Endothelial cell of umbilical vein (primary cell): ENCODE results near the gene TRAPPC12. TPM values are rescaled to one million over a fixed set of nuclear protein-coding genes. Genes with fewer than 3 reads are reported as not detected.

Source experiments
- BruUV-seq: library from RNA; stranded (reverse); fragments of 400-500 nt; replicated peaks from 2 replicates; lab custom pipeline; 2021; lab: Mats Ljungman, UMichigan
- CTCF ChIA-PET: fragments of 300-600, 350-600 bp; sonication (Branson Sonifier 250); formaldehyde crosslinking; loops from one replicate; lab custom pipeline; 2021; ENCODE audit warnings: antibody characterized with exemption, inconsistent platforms; lab: Charles Lee
- POLR2A ChIA-PET: fragments of 300-600, 350-600 bp; sonication (Branson Sonifier 250); formaldehyde crosslinking; loops from one replicate; lab custom pipeline; 2021; ENCODE audit warnings: antibody characterized with exemption, inconsistent platforms; lab: Charles Lee
- DNase-seq: peaks from one replicate; pipeline ENCODE4 v3.0.0-alpha.2; 2011; ENCODE audit warnings: low read depth, low spot score
- FAIRE-seq: peaks from 2 replicates; lab custom pipeline; 2011; peaks lifted over from hg19 to GRCh38; lab: Jason Lieb, UNC
- H2AFZ ChIP-seq: 2 replicates; pipeline ENCODE4 v1.6.0; 2012; ENCODE audit warnings: low read depth, low read length, control low read depth, inconsistent platforms
- H3K27ac ChIP-seq: 2 replicates; pipeline ENCODE4 v1.5.1; 2011; ENCODE audit warnings: low read depth, mild to moderate bottlenecking, control low read depth, low read length, moderate library complexity; ENCODE audit not compliant: insufficient read depth
- H3K27me3 ChIP-seq, 2 experiments: 2 replicates each; pipeline versions ENCODE4 v1.6.0 to v1.6.1; 2011; ENCODE audit warnings: low read length in 2 of 2, mixed read lengths in 1 of 2; ENCODE audit not compliant: control insufficient read depth in 2 of 2, insufficient read depth in 2 of 2
- H3K36me3 ChIP-seq, 2 experiments: 2 replicates in 1 of 2; 3 replicates in 1 of 2; pipeline ENCODE4 v1.5.1; 2011; ENCODE audit warnings: low read length in 2 of 2, mild to moderate bottlenecking in 1 of 2, moderate library complexity in 1 of 2; ENCODE audit not compliant: control insufficient read depth in 2 of 2, insufficient read depth in 2 of 2; ENCODE audit errors: extremely low read depth in 1 of 2
- H3K4me1 ChIP-seq: 3 replicates; pipeline ENCODE4 v1.5.1; 2011; ENCODE audit warnings: mild to moderate bottlenecking, low read length; ENCODE audit not compliant: control insufficient read depth, insufficient read depth; ENCODE audit errors: extremely low read depth
- H3K4me2 ChIP-seq: 2 replicates; pipeline ENCODE4 v1.6.1; 2011; ENCODE audit warnings: low read length, control low read depth, mixed read lengths; ENCODE audit not compliant: insufficient read depth
- H3K4me3 ChIP-seq, 3 experiments: fragments of 200-600 bp in 1 of 3; sonication (generic), shearing (Covaris generic) in 1 of 3; replicated peaks in 1 of 3; 2 replicates each; pipeline ENCODE4 v1.5.1; 2011 to 2016; ENCODE audit warnings: control low read depth in 3 of 3, low read length in 3 of 3, mild to moderate bottlenecking in 2 of 3, inconsistent platforms in 1 of 3, low read depth in 1 of 3, moderate library complexity in 1 of 3; ENCODE audit not compliant: insufficient read depth in 1 of 3
- H3K79me2 ChIP-seq: 2 replicates; pipeline ENCODE4 v1.6.0; 2012; ENCODE audit warnings: low read length, inconsistent platforms; ENCODE audit not compliant: control insufficient read depth, insufficient read depth
- H3K9ac ChIP-seq: replicated peaks from 2 replicates; pipeline ENCODE3; 2011; ENCODE audit warnings: low read length, control low read depth; ENCODE audit not compliant: insufficient read depth; ENCODE audit errors: extremely low read depth
- H3K9me1 ChIP-seq: replicated peaks from 3 replicates; pipeline ENCODE4 v1.6.0; 2011; ENCODE audit warnings: mild to moderate bottlenecking, low read length; ENCODE audit not compliant: control insufficient read depth, insufficient read depth; ENCODE audit errors: extremely low read depth
- H3K9me3 ChIP-seq: replicated peaks from 2 replicates; pipeline ENCODE4 v1.5.1; 2012; ENCODE audit warnings: low read length, inconsistent platforms; ENCODE audit not compliant: control insufficient read depth, insufficient read depth
- H4K20me1 ChIP-seq: replicated peaks from 2 replicates; pipeline ENCODE3; 2011; ENCODE audit warnings: mild to moderate bottlenecking, low read length; ENCODE audit not compliant: control insufficient read depth, insufficient read depth; ENCODE audit errors: extremely low read depth
- EZH2 ChIP-seq: IDR thresholded peaks from 2 replicates; pipeline ENCODE4 v1.6.1; 2012; ENCODE audit warnings: borderline replicate concordance, low read depth, mild to moderate bottlenecking, moderate library complexity, low read length, inconsistent platforms; ENCODE audit not compliant: severe bottlenecking
- FOS ChIP-seq: IDR thresholded peaks from 2 replicates; pipeline ENCODE4 v1.6.1; 2011; ENCODE audit warnings: mild to moderate bottlenecking, low read length, moderate library complexity, borderline replicate concordance; ENCODE audit not compliant: insufficient read depth
- GATA2 ChIP-seq: IDR thresholded peaks from 2 replicates; pipeline ENCODE4 v1.7.0; 2011; ENCODE audit warnings: low read depth, mild to moderate bottlenecking, moderate library complexity, mixed read lengths, low read length; ENCODE audit not compliant: insufficient read length, insufficient read depth
- JUN ChIP-seq: IDR thresholded peaks from 2 replicates; pipeline ENCODE4 v1.6.1; 2011; ENCODE audit warnings: borderline replicate concordance, low read depth; ENCODE audit not compliant: insufficient read length, insufficient read depth
- MYC ChIP-seq: IDR thresholded peaks from one replicate; pipeline ENCODE4 v1.6.1; 2011; ENCODE audit warnings: mild to moderate bottlenecking, low read depth, low read length
- POLR2A ChIP-seq: IDR thresholded peaks from 2 replicates; pipeline ENCODE4 v1.6.1; 2012; ENCODE audit warnings: low read depth, mild to moderate bottlenecking, control low read depth, low read length
- POLR2AphosphoS5 ChIP-seq: IDR thresholded peaks from 2 replicates; pipeline ENCODE4 v1.6.1; 2012; ENCODE audit warnings: low read depth, mild to moderate bottlenecking, control low read depth, low read length, moderate library complexity; ENCODE audit not compliant: insufficient read depth
- dilution Hi-C: fragments of 300-500 bp; cut with MboI; formaldehyde crosslinking; loops from one replicate; pipeline ENCODE4 v1.15.0; 2019; ENCODE audit warnings: low sequenced_read_pairs; ENCODE audit not compliant: extremely low pct_ligation_motif_present
- intact Hi-C: fragments of 100-400 bp; cut with micrococcal nuclease; formaldehyde crosslinking; loops from one replicate; pipeline ENCODE4 v1.10.0; 2022
- polyA plus RNA-seq, 4 experiments: library from polyadenylated mRNA; depleted of rRNA in 3 of 4; stranded (reverse) in 3 of 4; unstranded in 1 of 4; fragments of >200 nt; gene quantifications; 2 replicates each; pipeline versions ENCODE4 v1.2.1 to v1.2.3, GENCODE V29; 2011 to 2012; ENCODE audit warnings: missing spikeins in 1 of 4
- total RNA-seq: library from RNA; stranded (reverse); gene quantifications from 2 replicates; pipeline ENCODE4 v1.2.3, GENCODE V29; 2021
- TF ChIP-seq, protein P1 (sequence below), 2 donors: IDR thresholded peaks; 1 replicate in 1 of 2; 2 replicates in 1 of 2; pipeline ENCODE4 v1.5.1; 2011; ENCODE audit warnings: low read length in 2 of 2, mild to moderate bottlenecking in 2 of 2, moderate library complexity in 2 of 2, control low read depth in 1 of 2, inconsistent platforms in 1 of 2, low read depth in 1 of 2; ENCODE audit not compliant: insufficient read depth in 1 of 2; ENCODE audit errors: extremely low read depth in 1 of 2
- TF ChIP-seq, protein P2 (sequence below): IDR thresholded peaks from 2 replicates; pipeline ENCODE4 v1.6.1; 2011; ENCODE audit not compliant: insufficient read depth, insufficient read length

TRAPPC12 gene
- total and polyA plus RNA-seq, 2 donors (not counting 3 experiments of a cell fraction or from before 2014, with no cell fraction given), result 47.5 to 81.5 TPM

DNA sequence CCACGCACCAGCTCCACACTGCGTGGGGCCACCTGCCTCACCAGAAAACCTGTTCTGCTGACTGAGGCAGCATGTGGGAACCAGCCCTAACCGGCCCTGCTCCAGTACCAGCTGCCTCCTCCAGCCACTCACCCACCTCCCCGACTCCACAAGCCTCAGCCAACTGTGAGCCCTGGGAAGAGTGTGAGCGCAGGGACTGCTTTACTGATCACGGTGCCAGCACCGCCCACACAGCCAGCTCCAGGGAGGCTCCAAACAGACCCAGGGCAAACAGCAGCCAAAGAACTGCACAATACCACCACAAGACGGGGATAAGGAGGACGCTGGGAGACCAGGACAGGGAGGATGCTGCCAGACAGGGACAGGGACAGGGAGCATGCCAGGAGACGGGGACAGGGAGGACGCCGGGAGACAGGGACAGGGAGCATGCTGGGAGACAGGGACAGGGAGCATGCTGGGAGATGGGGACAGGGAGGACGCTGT is 30.2 kb upstream of the TRAPPC12 start:
- DNase-seq, result no peak
- TF ChIP-seq, protein P1, sequence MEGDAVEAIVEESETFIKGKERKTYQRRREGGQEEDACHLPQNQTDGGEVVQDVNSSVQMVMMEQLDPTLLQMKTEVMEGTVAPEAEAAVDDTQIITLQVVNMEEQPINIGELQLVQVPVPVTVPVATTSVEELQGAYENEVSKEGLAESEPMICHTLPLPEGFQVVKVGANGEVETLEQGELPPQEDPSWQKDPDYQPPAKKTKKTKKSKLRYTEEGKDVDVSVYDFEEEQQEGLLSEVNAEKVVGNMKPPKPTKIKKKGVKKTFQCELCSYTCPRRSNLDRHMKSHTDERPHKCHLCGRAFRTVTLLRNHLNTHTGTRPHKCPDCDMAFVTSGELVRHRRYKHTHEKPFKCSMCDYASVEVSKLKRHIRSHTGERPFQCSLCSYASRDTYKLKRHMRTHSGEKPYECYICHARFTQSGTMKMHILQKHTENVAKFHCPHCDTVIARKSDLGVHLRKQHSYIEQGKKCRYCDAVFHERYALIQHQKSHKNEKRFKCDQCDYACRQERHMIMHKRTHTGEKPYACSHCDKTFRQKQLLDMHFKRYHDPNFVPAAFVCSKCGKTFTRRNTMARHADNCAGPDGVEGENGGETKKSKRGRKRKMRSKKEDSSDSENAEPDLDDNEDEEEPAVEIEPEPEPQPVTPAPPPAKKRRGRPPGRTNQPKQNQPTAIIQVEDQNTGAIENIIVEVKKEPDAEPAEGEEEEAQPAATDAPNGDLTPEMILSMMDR (IDR thresholded peaks at IDR 0.05; ENCODE audit: extremely low read depth in 1 of 2, insufficient read depth in 1 of 2, low read depth in 1 of 2, low read length in 2 of 2), result no peak
- TF ChIP-seq JUN, result no peak
- no peak for TF ChIP-seq POLR2A
- TF ChIP-seq, protein P2, sequence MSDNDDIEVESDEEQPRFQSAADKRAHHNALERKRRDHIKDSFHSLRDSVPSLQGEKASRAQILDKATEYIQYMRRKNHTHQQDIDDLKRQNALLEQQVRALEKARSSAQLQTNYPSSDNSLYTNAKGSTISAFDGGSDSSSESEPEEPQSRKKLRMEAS, result no peak
- no peak for TF ChIP-seq MYC
- TF ChIP-seq FOS, result no peak
- no peak for TF ChIP-seq GATA2
- TF ChIP-seq EZH2, result no peak
- no peak for TF ChIP-seq POLR2AphosphoS5
- intact Hi-C loops, result no loop called here

More for the DNA sequence above, 30.2 kb upstream of the TRAPPC12 start:
- no peaks in the 10 kb centered on the region for H3K9me1 ChIP-seq
- H4K20me1 ChIP-seq, result no peaks in the 10 kb centered on the region
- H3K4me1 ChIP-seq, result no peaks in the 10 kb centered on the region
- ChIA-PET POLR2A (no interaction called here), CTCF (interaction anchor here (0.7 kb wide), 1 partner anchor 74 kb away, joined by 3 read pairs; no protein-coding TSS in a partner anchor)
- no TSS peak for BruUV-seq
- no peaks in the 10 kb centered on the region for H3K9me3 ChIP-seq
- dilution Hi-C loops, result no loop called here
- H3K36me3 ChIP-seq, result peaks cover 2 to 3% of the 10 kb centered on the region in 2 experiments
- H3K9ac ChIP-seq, result no peak overlapping the region
- no peak overlapping the region for H3K27ac ChIP-seq
- H3K79me2 ChIP-seq, result no peaks in the 10 kb centered on the region
- FAIRE-seq, result no peak
- H3K27me3 ChIP-seq, result no peaks in the 10 kb centered on the region
- H2AFZ ChIP-seq, result no peak overlapping the region
- H3K4me2 ChIP-seq, result no peak overlapping the region
- no peak overlapping the region for H3K4me3 ChIP-seq
